Measurements from ENCODE around the gene COL6A5. TPM values are rescaled to one million over a fixed set of nuclear protein-coding genes. Genes with fewer than 3 reads are reported as not detected.
"Not testable (repeated sequence)": the region's sequence is repeated elsewhere in the genome, so short reads cannot be mapped to it uniquely, and the experiment has no call there.

Gene COL6A5
- total RNA-seq, 1 experiment from 2014 or later, result not detected

DNA sequence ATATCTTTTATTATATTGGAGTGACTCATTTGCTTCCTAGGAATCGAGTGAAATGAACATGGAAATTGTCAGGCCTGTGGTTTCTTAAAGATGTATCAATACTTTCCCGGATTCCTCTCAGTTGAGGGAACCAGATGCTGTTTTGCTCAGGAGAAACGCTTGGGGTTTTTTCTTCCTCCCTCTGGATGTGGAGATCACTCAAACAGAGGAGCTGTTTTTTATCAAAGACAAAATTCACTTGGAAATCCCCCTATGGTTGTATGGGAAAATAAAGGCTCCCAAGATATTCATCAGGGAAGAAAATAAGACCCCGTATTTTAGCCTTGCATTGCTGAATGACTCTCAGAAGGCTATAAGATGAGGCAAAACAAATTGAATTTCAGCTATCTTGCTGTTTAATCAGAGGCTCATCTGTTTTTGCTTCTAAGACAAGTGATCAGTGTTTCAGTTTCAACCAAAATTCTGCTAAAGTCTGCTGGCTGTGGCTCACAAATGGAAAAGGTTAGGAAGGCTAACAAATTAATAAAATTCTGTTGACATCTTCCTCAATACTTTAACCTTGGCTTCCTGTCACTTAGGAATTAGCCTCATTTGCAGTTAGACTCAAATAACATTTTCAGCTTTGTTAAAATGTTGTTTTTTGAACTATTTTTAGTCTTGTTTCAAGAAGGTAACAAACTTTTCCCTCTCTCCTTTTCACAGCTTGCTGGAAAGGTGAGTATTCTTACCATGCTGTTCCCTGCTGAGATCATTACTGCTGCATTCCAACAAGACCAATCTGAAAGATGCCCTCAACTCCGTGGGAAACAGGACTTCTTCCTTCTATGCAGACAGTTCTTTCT lies 83.6 kb downstream of the COL6A5 start:
- in situ Hi-C loops (cut with HindIII; ENCODE audit: low pct_unique_long_range_greater_than_20kb, low sequenced_read_pairs), result no loop called here
- DNase-seq (ENCODE audit: low read depth), result no peak

DNA sequence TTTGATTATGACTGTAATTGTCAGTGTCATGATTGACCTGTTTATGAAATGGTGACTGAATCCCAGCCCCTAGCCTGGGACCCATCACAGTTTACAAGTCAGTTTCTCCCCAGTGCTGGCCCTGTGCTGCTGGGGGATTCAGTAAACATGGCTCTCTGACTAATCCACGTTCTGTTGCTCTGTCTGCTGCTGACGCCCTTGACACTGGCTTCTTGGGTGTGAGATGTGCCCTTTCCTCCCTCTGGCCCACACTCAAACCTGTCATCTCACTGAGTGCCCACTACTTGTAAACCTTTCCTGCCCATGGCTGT lies 84.2 kb downstream of the COL6A5 start:
- in situ Hi-C loops (cut with HindIII; ENCODE audit: low pct_unique_long_range_greater_than_20kb, low sequenced_read_pairs), result no loop called here
- DNase-seq (ENCODE audit: low read depth), result no peak

DNA sequence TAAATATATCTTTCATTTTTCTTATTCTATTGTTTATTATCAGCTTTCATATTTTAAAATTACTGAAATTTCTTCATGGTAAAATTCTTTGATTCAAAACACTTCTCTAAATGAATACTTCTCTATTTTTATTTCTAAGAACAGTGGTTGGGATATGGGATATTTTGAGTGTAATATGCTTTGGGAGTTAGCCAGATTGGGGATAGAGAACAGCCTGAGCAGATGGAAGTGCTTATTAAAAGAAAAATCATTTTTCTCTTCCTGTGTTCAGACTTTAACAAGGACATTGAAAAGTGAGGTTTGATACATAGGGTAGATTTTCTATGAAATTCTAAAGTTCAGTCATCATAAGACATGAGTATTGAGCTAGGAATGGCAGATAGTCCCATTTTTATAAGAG lies 84.8 kb downstream of the COL6A5 start:
- DNase-seq (ENCODE audit: low read depth), result no peak
- in situ Hi-C loops (cut with HindIII; ENCODE audit: low pct_unique_long_range_greater_than_20kb, low sequenced_read_pairs), result no loop called here

DNA sequence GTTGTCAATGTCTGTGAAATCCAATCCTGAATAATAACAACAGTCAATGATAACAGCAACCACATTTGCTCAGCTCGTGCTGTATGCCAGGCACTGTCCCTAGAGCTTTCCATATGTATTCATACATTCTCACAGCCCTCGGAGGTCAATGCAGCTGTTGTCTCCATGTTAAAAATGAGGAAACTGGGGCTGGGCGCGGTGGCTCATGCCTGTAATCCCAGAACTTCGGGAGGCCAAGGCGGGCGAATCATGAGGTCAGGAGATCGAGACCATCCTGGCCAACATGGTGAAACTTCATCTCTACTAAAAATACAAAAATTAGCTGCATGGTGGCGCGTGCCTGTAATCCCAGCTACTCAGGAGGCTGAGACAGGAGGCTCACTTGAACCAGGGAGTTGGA lies 86.6 kb downstream of the COL6A5 start:
- in situ Hi-C loops (cut with HindIII; ENCODE audit: low pct_unique_long_range_greater_than_20kb, low sequenced_read_pairs); DNase-seq (ENCODE audit: low read depth): not testable (repeated sequence)

DNA sequence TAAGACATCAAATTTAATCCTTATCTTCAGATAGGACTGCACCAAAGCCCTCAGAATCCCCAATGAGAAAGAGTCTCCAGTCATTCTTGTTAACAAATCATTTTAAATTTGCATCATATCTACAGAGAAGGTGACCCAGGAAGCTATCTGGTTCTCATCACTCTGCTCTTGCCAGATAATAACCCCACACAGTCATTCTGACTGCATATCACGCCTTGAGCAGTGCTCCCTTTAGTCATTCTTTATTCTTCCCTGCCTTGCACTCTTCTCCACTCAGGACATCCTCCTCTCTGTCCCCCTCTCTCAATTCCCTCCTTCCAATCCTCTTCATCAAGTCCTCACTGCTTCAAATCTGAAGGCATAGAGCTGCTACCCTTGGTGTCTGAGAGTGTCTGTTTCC lies 87.8 kb downstream of the COL6A5 start:
- no peak for DNase-seq (ENCODE audit: low read depth)
- in situ Hi-C loops (cut with HindIII; ENCODE audit: low pct_unique_long_range_greater_than_20kb, low sequenced_read_pairs), result no loop called here

DNA sequence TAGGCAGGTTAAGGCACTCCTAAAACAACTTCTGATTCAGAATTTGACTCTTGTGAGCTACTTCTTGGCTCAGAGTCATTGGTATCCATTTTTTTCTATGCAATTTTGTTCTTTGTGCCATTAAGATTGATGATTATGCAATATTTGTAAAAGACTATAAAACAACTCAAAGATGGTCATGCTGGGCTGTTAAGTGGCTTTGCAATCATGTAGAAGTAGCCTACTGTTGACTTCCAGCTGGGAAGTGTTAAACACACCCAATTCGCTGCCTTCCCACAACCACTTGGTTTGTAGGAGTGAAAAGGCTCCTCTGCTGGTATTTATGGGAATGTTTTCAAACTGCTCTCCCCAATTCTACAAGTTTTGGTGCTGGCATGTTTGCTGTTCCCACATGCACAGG lies 96.8 kb downstream of the COL6A5 start:
- in situ Hi-C loops (cut with HindIII; ENCODE audit: low pct_unique_long_range_greater_than_20kb, low sequenced_read_pairs), result no loop called here
- no peak for DNase-seq (ENCODE audit: low read depth)

DNA sequence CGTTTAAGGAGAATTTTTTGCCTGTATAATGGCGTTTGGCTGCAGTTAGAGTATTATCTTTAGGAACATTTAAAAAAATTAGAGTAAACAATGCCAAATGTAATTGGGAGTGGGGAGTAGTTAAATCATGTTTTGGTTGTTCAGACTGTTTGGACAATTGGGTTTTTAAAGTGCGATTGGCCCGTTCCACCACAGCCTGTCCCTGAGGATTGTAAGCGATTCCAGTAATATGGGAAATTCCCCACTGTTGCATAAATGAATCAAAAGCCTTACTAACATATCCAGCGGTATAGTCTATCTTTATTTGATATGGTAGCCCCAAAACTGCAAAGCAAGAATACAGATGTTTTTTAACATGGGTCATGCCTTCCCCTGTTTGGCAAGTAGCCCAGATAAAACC lies 101.4 kb downstream of the COL6A5 start:
- DNase-seq (ENCODE audit: low read depth); in situ Hi-C loops (cut with HindIII; ENCODE audit: low pct_unique_long_range_greater_than_20kb, low sequenced_read_pairs): not testable (repeated sequence)

DNA sequence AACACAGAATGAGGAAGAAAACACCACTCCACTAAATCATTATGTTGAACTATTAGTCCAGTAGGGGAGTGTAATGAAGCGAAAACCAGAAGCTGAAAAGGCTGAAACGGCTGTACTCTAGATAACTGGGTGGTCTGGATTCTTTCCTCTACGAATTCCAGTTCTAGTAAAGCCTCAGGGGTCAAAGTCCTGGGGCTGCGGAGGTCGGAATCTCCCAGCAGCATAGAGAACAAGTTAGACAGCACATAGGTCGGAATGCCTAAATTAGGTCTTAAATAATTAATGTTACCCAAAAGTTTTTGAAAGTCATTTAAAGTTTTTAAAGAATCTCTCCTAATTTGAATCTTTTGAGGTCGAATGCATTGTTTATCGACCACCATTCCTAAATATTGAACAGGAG lies 102.7 kb downstream of the COL6A5 start:
- DNase-seq (ENCODE audit: low read depth); in situ Hi-C loops (cut with HindIII; ENCODE audit: low pct_unique_long_range_greater_than_20kb, low sequenced_read_pairs): not testable (repeated sequence)

DNA sequence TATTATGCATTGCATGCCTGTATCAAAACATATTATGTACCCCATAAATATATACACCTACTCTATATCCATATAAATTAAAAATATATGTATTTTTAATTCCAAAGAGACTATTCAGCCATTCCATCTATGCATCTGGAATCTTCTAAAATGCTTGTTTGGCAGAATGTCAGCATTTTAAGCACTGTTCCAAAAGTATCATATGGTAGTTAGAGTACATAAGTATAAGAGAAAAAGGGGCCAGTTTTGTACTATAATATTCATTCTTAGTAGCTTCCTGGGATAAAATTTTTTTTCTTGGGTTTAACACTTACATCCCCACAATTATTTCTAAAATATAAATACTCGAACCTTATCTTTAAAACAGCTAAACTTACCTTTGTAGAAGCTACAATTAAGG lies 111.1 kb downstream of the COL6A5 start:
- in situ Hi-C loops (cut with HindIII; ENCODE audit: low pct_unique_long_range_greater_than_20kb, low sequenced_read_pairs), result no loop called here

DNA sequence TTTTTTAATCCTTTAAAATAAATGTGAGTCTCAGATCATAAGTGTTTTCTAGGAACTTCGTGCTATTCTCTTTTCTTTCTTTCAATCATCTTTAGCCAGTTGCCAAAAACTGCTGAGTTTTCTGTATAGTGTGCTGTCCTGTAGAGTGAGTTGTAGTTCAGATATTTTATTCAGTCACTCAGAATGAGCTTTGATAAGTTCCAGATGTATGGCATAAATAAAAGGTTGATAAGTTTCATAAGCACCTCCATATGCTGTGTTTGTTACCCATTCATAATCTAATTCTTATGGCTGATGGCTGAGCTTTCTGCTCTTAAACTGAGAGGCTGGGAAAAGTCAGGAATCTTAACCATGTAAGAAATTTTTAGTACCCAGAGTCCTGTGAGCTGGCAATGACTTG lies 112.2 kb downstream of the COL6A5 start:
- in situ Hi-C loops (cut with HindIII; ENCODE audit: low pct_unique_long_range_greater_than_20kb, low sequenced_read_pairs), result no loop called here
- DNase-seq (ENCODE audit: low read depth), result no peak

More for the DNA sequence above, 111.1 kb downstream of the COL6A5 start:
- DNase-seq (ENCODE audit: low read depth), result no peak

DNA sequence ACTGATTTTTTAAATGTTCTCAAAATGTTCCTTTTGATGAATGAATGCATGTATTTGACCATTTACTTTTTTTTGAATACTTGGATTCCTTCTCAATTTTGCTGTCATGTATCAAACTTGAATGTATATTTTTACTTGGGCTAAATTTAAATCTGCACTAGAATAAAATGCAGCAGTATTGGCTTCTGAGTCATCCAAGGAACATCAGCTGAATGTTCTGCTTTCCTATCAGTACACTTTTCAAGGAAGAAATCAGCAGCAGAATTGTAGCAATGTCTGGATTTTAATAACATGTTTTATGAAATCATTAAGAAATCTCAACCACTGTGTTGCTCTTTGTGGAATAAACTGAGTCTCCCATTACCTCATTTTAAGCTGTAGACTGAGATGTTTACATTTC lies 114.5 kb downstream of the COL6A5 start:
- no peak for DNase-seq (ENCODE audit: low read depth)
- in situ Hi-C loops (cut with HindIII; ENCODE audit: low pct_unique_long_range_greater_than_20kb, low sequenced_read_pairs), result no loop called here

DNA sequence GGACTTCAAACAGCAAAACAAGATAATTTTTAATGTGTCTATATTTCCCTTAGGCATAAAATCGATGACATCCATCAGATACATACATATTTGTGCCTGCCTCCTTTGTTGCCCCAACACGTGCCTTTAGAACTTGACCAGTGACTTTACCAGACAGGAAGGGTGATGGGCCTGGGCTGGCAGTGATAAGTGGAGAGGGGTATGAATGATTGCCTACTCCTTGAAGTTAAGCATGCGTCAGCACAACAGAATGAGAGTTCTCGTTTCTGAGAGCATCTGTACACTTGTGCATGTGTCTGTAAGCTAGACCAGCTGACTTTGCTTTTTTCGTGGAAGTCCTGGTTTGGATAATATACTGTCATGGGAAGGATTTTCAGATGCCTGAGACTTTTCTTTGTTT lies 116.6 kb downstream of the COL6A5 start:
- in situ Hi-C loops (cut with HindIII; ENCODE audit: low pct_unique_long_range_greater_than_20kb, low sequenced_read_pairs), result no loop called here

DNA sequence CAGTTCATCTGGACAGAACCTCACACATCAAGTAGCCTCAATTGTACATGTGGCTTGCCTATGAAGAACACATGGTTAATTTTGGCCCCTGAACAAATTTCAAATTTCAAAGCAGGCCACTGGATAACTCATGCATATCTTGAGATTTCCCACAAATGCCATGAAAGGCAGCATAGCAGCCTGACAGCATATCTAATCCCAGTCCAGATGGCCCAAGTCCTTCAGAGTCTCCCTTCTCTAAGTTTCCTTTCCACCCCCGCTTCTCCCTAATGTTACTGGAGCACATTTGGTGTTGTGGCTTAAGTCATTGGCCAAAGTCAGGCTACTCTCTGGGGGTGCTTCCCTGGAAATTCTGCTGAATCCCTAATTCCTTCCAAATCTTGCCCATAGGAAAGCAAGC lies 117.7 kb downstream of the COL6A5 start:
- in situ Hi-C loops (cut with HindIII; ENCODE audit: low pct_unique_long_range_greater_than_20kb, low sequenced_read_pairs), result no loop called here
- DNase-seq (ENCODE audit: low read depth), result no peak

More for the DNA sequence above, 116.6 kb downstream of the COL6A5 start:
- no peak for DNase-seq (ENCODE audit: low read depth)

DNA sequence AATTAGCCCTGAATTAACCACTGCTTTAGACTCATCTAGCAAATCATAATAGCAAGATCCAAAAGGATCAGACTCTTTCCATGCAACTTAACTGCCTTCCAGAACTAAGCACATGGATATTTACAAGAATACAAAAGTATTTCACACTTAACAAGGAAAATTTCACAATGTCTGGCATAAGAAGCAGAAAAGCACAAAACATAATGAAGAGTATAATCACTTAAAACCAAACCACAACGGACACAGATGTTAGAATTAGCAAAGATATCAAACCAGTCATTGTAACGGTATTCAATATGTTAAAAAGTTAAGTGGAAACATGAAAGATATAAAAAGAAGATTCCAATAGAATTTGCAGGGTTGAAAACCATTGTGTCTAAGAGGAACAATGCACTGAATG lies 120.0 kb downstream of the COL6A5 start:
- in situ Hi-C loops (cut with HindIII; ENCODE audit: low pct_unique_long_range_greater_than_20kb, low sequenced_read_pairs), result no loop called here
- no peak for DNase-seq (ENCODE audit: low read depth)

DNA sequence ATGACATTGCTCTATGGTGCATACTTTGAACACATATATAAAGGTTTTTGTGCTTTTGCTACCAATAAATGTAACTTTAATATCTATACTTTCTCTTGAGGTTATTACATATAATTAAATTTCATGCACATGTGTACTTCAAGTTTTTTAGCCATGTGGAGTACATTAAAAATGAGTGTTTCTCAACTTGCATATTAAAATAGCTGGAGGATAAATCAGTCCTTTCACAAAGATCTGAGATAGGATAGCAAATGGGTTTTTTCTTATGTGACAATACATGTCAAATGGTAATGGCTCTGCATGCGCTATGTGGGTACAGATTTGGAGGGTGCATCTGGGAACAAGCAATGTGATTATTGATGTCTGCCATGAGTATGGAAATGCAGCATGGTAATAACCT lies 122.8 kb downstream of the COL6A5 start:
- DNase-seq (ENCODE audit: low read depth), result no peak
- in situ Hi-C loops (cut with HindIII; ENCODE audit: low pct_unique_long_range_greater_than_20kb, low sequenced_read_pairs), result no loop called here

DNA sequence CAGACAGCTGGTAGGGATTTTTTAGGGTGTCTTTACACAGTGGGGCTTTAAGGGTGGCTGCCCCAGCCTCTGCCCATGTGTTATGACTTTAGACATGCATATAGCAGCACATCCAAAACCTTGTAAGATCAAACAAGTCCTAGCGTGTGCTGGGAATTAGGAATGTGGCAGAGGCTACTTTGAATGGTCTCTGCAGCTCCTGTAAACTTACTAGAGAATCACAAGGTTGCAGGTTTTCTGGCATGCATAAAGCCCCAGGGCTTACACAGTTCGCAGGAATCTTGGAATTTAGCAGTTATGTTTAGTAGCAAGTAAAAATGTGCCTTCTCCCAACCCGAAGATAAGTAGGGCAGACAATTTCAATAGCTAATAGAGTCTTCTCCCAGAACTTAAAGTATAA lies 124.7 kb downstream of the COL6A5 start:
- DNase-seq (ENCODE audit: low read depth), result no peak
- in situ Hi-C loops (cut with HindIII; ENCODE audit: low pct_unique_long_range_greater_than_20kb, low sequenced_read_pairs), result no loop called here

DNA sequence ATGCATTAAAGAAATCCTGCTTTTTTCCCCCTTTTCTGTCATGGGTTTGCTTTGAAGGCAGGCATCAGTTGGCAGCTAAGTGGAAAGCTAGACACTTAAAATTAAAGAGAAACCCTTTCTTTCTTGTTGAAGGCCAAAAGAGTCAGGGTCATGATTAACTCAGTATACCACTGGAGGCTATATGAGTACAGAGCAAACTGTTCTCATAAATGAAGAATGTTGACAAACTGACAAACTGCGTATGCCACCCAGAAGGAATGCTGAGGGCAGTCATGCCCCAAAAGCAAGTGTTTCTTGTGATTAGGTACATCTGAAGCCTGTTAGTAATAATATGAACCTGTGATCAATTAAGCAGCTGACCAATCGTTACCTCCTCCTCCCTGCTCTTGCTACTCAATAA lies 127.9 kb downstream of the COL6A5 start:
- no peak for DNase-seq (ENCODE audit: low read depth)
- in situ Hi-C loops (cut with HindIII; ENCODE audit: low pct_unique_long_range_greater_than_20kb, low sequenced_read_pairs), result no loop called here

DNA sequence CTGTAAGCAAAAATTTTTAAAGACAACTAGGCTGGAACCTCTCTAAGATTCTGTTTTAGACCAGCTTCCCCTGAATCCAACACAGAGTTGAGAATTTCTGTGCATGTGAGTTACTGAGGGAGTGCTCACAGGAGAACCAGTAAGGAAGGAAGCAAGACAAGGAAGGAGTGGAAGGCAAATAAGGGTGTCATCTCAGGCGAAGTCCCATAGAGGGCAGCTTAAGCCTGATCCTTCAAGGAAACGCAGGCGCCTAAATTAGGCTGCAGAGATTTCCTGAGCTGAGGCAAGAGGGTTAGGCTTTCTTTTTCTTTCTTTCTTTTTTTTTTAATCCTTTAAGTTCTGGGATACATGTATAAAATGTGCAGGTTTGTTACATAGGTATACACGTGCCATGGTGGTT lies 135.3 kb downstream of the COL6A5 start:
- in situ Hi-C loops (cut with HindIII; ENCODE audit: low pct_unique_long_range_greater_than_20kb, low sequenced_read_pairs), result no loop called here

DNA sequence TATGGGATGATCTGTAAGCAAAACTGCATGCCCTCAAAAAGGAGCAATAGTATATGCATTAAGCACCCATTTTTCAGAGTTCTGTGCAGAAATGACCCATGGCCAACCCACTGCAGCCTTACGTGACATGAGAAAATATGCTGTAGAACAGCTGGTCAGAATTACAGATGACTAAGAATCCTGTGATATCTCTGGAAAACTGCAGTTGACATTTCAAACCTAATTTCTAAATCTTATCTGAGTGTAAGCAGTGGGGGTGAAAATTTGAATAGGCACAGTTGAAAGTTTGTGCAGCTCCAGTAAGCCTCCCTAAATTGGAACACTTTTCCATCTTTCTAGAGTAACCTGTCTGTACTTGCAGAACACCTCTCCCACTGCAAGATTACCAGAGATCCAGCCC lies 142.8 kb downstream of the COL6A5 start:
- in situ Hi-C loops (cut with HindIII; ENCODE audit: low pct_unique_long_range_greater_than_20kb, low sequenced_read_pairs), result no loop called here
- no peak for DNase-seq (ENCODE audit: low read depth)

More for the DNA sequence above, 135.3 kb downstream of the COL6A5 start:
- no peak for DNase-seq (ENCODE audit: low read depth)

DNA sequence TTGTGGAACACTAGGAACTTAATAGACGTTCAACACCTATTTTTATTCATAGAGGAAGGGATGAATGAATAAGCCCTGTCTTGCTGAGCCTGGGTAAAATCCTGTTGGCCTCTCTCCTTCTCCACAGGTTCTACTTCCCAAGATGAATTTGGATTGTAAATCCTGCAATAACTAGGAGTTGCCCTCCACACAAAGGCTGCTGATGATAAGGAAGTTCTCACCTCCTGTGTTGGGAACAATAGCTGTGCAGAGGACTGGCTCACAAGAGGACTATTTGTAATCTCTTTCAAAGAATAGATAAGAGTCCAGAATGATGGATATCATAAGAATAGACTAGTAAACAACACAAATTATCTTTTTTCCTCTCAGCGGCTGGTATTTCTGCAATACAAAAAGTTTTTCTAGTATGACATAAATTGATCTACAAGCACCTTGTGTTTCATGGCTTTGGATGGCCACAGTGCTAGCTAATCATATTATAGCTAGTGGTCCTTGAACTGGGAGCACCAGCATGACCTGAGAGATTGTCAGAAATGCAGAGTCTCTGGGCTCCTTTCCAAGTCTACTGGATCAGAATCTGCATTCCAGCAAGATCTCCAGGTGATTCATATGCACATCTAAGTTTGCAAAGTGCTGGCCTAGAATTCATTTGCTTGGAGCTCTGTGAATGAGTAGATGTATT lies 143.4 kb downstream of the COL6A5 start:
- in situ Hi-C loops (cut with HindIII; ENCODE audit: low pct_unique_long_range_greater_than_20kb, low sequenced_read_pairs), result no loop called here
- no peak for DNase-seq (ENCODE audit: low read depth)
